Endothelial cell of hepatic sinusoid (primary cell): ENCODE results near the gene NFKBIZ.
"Not testable (repeated sequence)": the region's sequence is repeated elsewhere in the genome, so short reads cannot be mapped to it uniquely, and the experiment has no call there.

Experiments
- in situ Hi-C: cut with HindIII; loops from 2 replicates; pipeline ENCODE4 v1.10.0; 2017; ENCODE audit warnings: low sequenced_read_pairs

NFKBIZ gene

GRCh38 chr3:101868534-101869464, 19.5 kb downstream of the NFKBIZ start:
- in situ Hi-C loops: no loop called here

- in situ Hi-C loops: no loop called here
Measured at GRCh38 chr3:101870138-101870537, 20.8 kb downstream of the NFKBIZ start.

GRCh38 chr3:101873619-101874018, 24.3 kb downstream of the NFKBIZ start:
- in situ Hi-C loops: no loop called here

GRCh38 chr3:101876142-101876541, 26.8 kb downstream of the NFKBIZ start:
- in situ Hi-C loops: no loop called here

- in situ Hi-C loops: no loop called here
Measured at GRCh38 chr3:101878589-101878988, 29.3 kb downstream of the NFKBIZ start.

- in situ Hi-C loops: no loop called here
Measured at GRCh38 chr3:101879102-101879501, 29.8 kb downstream of the NFKBIZ start.

GRCh38 chr3:101879623-101880284, 30.4 kb downstream of the NFKBIZ start:
- in situ Hi-C loops: no loop called here

- in situ Hi-C loops: no loop called here
Measured at GRCh38 chr3:101884776-101885175, 35.5 kb downstream of the NFKBIZ start.

- in situ Hi-C loops: not testable (repeated sequence)
Measured at GRCh38 chr3:101885584-101885983, 36.3 kb downstream of the NFKBIZ start.

GRCh38 chr3:101886626-101887025, 37.3 kb downstream of the NFKBIZ start:
- in situ Hi-C loops: no loop called here

- in situ Hi-C loops: no loop called here
Measured at GRCh38 chr3:101888653-101889052, 39.3 kb downstream of the NFKBIZ start.

- in situ Hi-C loops: no loop called here
Measured at GRCh38 chr3:101890716-101891115, 41.4 kb downstream of the NFKBIZ start.

- in situ Hi-C loops: no loop called here
Measured at GRCh38 chr3:101892648-101893047, 43.3 kb downstream of the NFKBIZ start.

- in situ Hi-C loops: no loop called here
Measured at GRCh38 chr3:101896083-101896757, 46.9 kb downstream of the NFKBIZ start.

GRCh38 chr3:101897013-101897412, 47.7 kb downstream of the NFKBIZ start:
- in situ Hi-C loops: no loop called here

GRCh38 chr3:101898039-101898438, 48.7 kb downstream of the NFKBIZ start:
- in situ Hi-C loops: no loop called here

GRCh38 chr3:101898752-101899169, 49.4 kb downstream of the NFKBIZ start:
- in situ Hi-C loops: no loop called here

GRCh38 chr3:101900316-101900715, 51.0 kb downstream of the NFKBIZ start:
- in situ Hi-C loops: no loop called here

GRCh38 chr3:101900736-101901135, 51.4 kb downstream of the NFKBIZ start:
- in situ Hi-C loops: no loop called here

GRCh38 chr3:101902041-101902440, 52.7 kb downstream of the NFKBIZ start:
- in situ Hi-C loops: no loop called here

- in situ Hi-C loops: no loop called here
Measured at GRCh38 chr3:101903451-101903871, 54.1 kb downstream of the NFKBIZ start.
